Esophagus muscularis mucosa (tissue), 4 donors: ENCODE measurements around the gene DDX49. TPM values are rescaled to one million over a fixed set of nuclear protein-coding genes. Genes with fewer than 3 reads are reported as not detected.

Experiments
- DNase-seq: peaks from one replicate; pipeline ENCODE4 v3.0.0-alpha.2; 2017; ENCODE audit errors: extremely low spot score
- H3K27ac ChIP-seq, 4 donors: fragments of 200-600 bp; sonication (generic); replicated peaks in 1 of 4; 1 replicate in 3 of 4; 2 replicates in 1 of 4; pipeline ENCODE4 v1.5.1; 2016 to 2019; ENCODE audit warnings: mild to moderate bottlenecking in 1 of 4
- H3K27me3 ChIP-seq, 4 donors: fragments of 200-600 bp; sonication (generic); one replicate each; pipeline versions ENCODE4 v1.5.1 to v1.6.0; 2016 to 2019
- H3K36me3 ChIP-seq, 4 donors: fragments of 200-600 bp; sonication (generic); one replicate each; pipeline ENCODE4 v1.5.1; 2016 to 2019
- H3K4me1 ChIP-seq, 4 donors: fragments of 200-600 bp; sonication (generic); one replicate each; pipeline ENCODE4 v1.5.1; 2016 to 2019
- H3K4me3 ChIP-seq, 4 donors: fragments of 200-600 bp; sonication (generic); 1 replicate in 2 of 4; 2 replicates in 2 of 4; pipeline ENCODE4 v1.5.1; 2016 to 2019; ENCODE audit warnings: mild to moderate bottlenecking in 4 of 4, moderate library complexity in 1 of 4
- H3K9me3 ChIP-seq, 4 donors: fragments of 200-600 bp; sonication (generic); 1 replicate in 3 of 4; 2 replicates in 1 of 4; pipeline ENCODE4 v1.5.1; 2016 to 2019
- EP300 ChIP-seq: sonication (generic); formaldehyde crosslinking; IDR thresholded peaks from one replicate; pipeline ENCODE4 v1.6.1; 2017; ENCODE audit warnings: antibody characterized with exemption
- POLR2A ChIP-seq: fragments of 450-650 bp; IDR thresholded peaks from one replicate; pipeline ENCODE4 v1.6.1; 2017; ENCODE audit warnings: antibody characterized with exemption, moderate library complexity, mild to moderate bottlenecking, low read depth
- POLR2AphosphoS5 ChIP-seq, 2 donors: sonication (generic); formaldehyde crosslinking; IDR thresholded peaks; one replicate each; pipeline ENCODE4 v1.6.1; 2017; ENCODE audit warnings: antibody characterized with exemption in 2 of 2
- WGBS: methylation state at CpG from one replicate; pipeline ENCODE4 v1.1.5; 2018; 5-methylcytosine and 5-hydroxymethylcytosine counted together
- intact Hi-C: fragments of 100-400 bp; cut with DNase I; formaldehyde crosslinking; loops from one replicate; pipeline ENCODE4 v1.15.1; 2023
- total RNA-seq, 4 donors: library from RNA; depleted of rRNA; stranded (reverse); fragments of >200 nt; gene quantifications; one replicate each; pipeline versions ENCODE4 v1.1.0 to v1.2.1, GENCODE V29; 2016
- TF ChIP-seq, protein P1 (sequence below), 3 experiments: fragments of 200-600 bp in 2 of 3; fragments of 450-650 bp in 1 of 3; sonication (generic) in 2 of 3; IDR thresholded peaks; one replicate each; pipeline ENCODE4 v1.5.1; 2017 to 2019; ENCODE audit warnings: antibody characterized with exemption in 3 of 3, mild to moderate bottlenecking in 2 of 3, moderate library complexity in 1 of 3

Gene DDX49
- total RNA-seq, 4 donors from 2014 or later = 38.4 to 42.6 (median 41.7) TPM

GRCh38 chr19:18875726-18876125, 43.8 kb upstream of the DDX49 start:
- intact Hi-C loops = no loop called here
- H3K9me3 ChIP-seq = peaks cover 0 to 9% (median 0%) of the 10 kb centered on the region in 4 donors
- H3K27me3 ChIP-seq = peaks cover 0 to 2% (median 0%) of the 10 kb centered on the region in 4 donors
- no peak overlapping the region for H3K27ac ChIP-seq
- 83% methylated on average over 5 of the region's 5 CpGs for WGBS
- no peak for DNase-seq
- H3K4me3 ChIP-seq = no peak overlapping the region
- H3K4me1 ChIP-seq = peaks cover 0 to under 1% (median 0%) of the 10 kb centered on the region in 4 donors
- H3K36me3 ChIP-seq = peaks cover 0 to 16% (median 0%) of the 10 kb centered on the region in 4 donors
- TF ChIP-seq POLR2AphosphoS5 (IDR thresholded peaks at IDR 0.05) = no peak
- TF ChIP-seq, protein P1, sequence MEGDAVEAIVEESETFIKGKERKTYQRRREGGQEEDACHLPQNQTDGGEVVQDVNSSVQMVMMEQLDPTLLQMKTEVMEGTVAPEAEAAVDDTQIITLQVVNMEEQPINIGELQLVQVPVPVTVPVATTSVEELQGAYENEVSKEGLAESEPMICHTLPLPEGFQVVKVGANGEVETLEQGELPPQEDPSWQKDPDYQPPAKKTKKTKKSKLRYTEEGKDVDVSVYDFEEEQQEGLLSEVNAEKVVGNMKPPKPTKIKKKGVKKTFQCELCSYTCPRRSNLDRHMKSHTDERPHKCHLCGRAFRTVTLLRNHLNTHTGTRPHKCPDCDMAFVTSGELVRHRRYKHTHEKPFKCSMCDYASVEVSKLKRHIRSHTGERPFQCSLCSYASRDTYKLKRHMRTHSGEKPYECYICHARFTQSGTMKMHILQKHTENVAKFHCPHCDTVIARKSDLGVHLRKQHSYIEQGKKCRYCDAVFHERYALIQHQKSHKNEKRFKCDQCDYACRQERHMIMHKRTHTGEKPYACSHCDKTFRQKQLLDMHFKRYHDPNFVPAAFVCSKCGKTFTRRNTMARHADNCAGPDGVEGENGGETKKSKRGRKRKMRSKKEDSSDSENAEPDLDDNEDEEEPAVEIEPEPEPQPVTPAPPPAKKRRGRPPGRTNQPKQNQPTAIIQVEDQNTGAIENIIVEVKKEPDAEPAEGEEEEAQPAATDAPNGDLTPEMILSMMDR (IDR thresholded peaks at IDR 0.05) = no peak
- TF ChIP-seq POLR2A = no peak
- no peak for TF ChIP-seq EP300

DNA sequence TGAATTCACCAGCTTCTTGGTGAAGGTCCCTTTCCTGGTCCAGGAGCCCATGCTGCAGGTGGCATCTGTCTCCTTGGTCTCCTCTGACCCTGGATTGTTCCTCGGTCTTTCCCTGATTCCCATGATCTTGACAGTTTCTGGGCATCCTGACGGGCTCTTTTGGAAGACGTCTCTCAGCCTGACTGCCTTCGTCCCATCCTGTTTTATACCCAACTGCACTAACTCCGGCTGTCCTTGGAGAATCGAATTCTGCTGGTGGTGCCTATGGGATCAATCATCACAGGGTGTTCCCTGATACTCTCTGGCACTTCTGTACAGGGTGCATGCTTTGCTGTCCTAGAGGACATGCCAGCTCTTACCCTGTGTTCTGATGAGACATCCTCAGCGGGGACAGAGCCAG, 42.6 kb upstream of the DDX49 start:
- TF ChIP-seq POLR2A (no peak), EP300 (no peak), POLR2AphosphoS5 (IDR thresholded peaks at IDR 0.05) (no peak)
- TF ChIP-seq, protein P1 (IDR thresholded peaks at IDR 0.05) = no peak
- Histone ChIP-seq H3K27ac (no peak overlapping the region), H3K4me3 (no peak overlapping the region), H3K27me3 (no peaks in the 10 kb centered on the region), H3K9me3 (peaks cover 0 to 9% (median 0%) of the 10 kb centered on the region in 4 donors), H3K4me1 (no peaks in the 10 kb centered on the region), H3K36me3 (peaks cover 0 to 16% (median 0%) of the 10 kb centered on the region in 4 donors)
- 95% methylated on average over 7 of the region's 7 CpGs for WGBS
- intact Hi-C loops = no loop called here
- DNase-seq = no peak

- no peak for DNase-seq
- Histone ChIP-seq H3K4me1 (no peaks in the 10 kb centered on the region), H3K36me3 (peaks cover 0 to 16% (median 0%) of the 10 kb centered on the region in 4 donors), H3K4me3 (no peak overlapping the region), H3K9me3 (peaks cover 0 to 9% (median 0%) of the 10 kb centered on the region in 4 donors), H3K27me3 (no peaks in the 10 kb centered on the region), H3K27ac (no peak overlapping the region)
- intact Hi-C loops = no loop called here
- WGBS = 89% methylated on average over 21 of the region's 25 CpGs
- TF ChIP-seq POLR2A (no peak), EP300 (no peak), POLR2AphosphoS5 (IDR thresholded peaks at IDR 0.05) (no peak)
- TF ChIP-seq, protein P1 (IDR thresholded peaks at IDR 0.05) = no peak
Measured at GRCh38 chr19:18878058-18878797, 41.3 kb upstream of the DDX49 start.

DNA sequence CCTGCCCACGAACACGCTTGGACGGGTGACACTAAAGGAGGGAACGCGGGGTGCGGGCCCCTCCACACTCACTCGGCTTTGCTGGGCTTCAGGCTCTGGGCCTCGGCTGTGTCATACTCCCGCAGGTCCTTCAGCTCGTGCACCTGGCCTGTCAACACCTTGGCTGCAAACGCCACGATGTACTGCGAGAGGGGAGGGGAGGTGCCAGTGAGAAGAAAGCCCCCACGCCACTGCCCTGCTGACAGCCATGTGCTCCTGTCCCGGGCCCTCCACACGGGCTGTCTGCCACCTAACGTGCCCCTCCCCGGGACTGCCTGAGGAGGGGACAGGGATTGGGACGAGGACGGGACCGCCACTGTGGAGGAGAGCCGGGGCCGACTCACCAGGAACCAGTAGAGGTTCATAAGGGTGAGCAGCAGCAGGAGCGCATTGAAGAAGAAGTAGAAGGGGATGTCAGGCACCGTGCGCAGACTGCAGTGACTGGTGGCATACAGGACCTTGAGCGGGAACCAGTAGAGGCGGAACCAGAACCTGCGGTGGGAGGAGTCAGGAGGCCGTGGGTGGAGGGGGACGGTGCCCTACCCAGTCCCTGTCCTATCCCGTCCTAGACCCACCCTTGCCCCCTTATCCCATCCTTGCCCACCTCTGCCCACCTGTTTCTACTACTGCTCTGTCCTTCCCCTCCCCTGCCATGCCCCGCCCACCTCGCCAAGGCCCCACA, 40.5 kb upstream of the DDX49 start:
- H3K36me3 ChIP-seq = peaks cover 0 to 16% (median 0%) of the 10 kb centered on the region in 4 donors
- peaks cover 0 to 9% (median 0%) of the 10 kb centered on the region in 4 donors for H3K9me3 ChIP-seq
- no peak for DNase-seq
- WGBS = 89% methylated on average over 32 of the region's 34 CpGs
- H3K4me3 ChIP-seq = no peak overlapping the region
- intact Hi-C loops = no loop called here
- H3K27me3 ChIP-seq = no peaks in the 10 kb centered on the region
- no peak overlapping the region for H3K27ac ChIP-seq
- TF ChIP-seq EP300 = no peak
- no peak for TF ChIP-seq POLR2A
- TF ChIP-seq, protein P1 (IDR thresholded peaks at IDR 0.05) = no peak
- no peak for TF ChIP-seq POLR2AphosphoS5 (IDR thresholded peaks at IDR 0.05)
- H3K4me1 ChIP-seq = no peaks in the 10 kb centered on the region
